Vagina (tissue), 2 donors: ENCODE measurements around the gene CCNB1IP1. TPM values are rescaled to one million over a fixed set of nuclear protein-coding genes. Genes with fewer than 3 reads are reported as not detected.
"Not testable (repeated sequence)": the region's sequence is repeated elsewhere in the genome, so short reads cannot be mapped to it uniquely, and the experiment has no call there.

Experiments used
- DNase-seq, 2 donors: peaks; one replicate each; pipeline ENCODE4 v3.0.0-alpha.2; 2017; ENCODE audit errors: extremely low spot score in 2 of 2
- H3K27ac ChIP-seq: fragments of 200-600 bp; sonication (generic); one replicate; pipeline ENCODE4 v1.5.1; 2019
- H3K27me3 ChIP-seq: fragments of 200-600 bp; sonication (generic); one replicate; pipeline ENCODE4 v1.5.1; 2019
- H3K36me3 ChIP-seq, 2 donors: fragments of 200-600 bp; sonication (generic); one replicate each; pipeline ENCODE4 v1.5.1; 2017 to 2019
- H3K4me1 ChIP-seq: fragments of 200-600 bp; sonication (generic); one replicate; pipeline ENCODE4 v1.5.1; 2019
- H3K4me3 ChIP-seq, 2 donors: fragments of 200-600 bp; sonication (generic); 1 replicate in 1 of 2; 2 replicates in 1 of 2; pipeline ENCODE4 v1.5.1; 2016 to 2019
- H3K9me3 ChIP-seq: fragments of 200-600 bp; sonication (generic); one replicate; pipeline ENCODE4 v1.5.1; 2019
- POLR2A ChIP-seq, 2 donors: fragments of 450-650 bp; IDR thresholded peaks; one replicate each; pipeline ENCODE4 v1.6.1; 2017; ENCODE audit warnings: antibody characterized with exemption in 2 of 2, mild to moderate bottlenecking in 2 of 2, moderate library complexity in 2 of 2
- POLR2AphosphoS5 ChIP-seq, 2 donors: sonication (generic); formaldehyde crosslinking; IDR thresholded peaks; one replicate each; pipeline ENCODE4 v1.9.0; 2017; ENCODE audit warnings: antibody characterized with exemption in 2 of 2, mild to moderate bottlenecking in 2 of 2, low read depth in 1 of 2; ENCODE audit not compliant: insufficient read depth in 1 of 2
- intact Hi-C: fragments of 100-400 bp; cut with DNase I; formaldehyde crosslinking; loops from one replicate; pipeline ENCODE4 v1.15.1; 2023
- small RNA-seq: library from RNA; depleted of rRNA; stranded (forward); fragments of <200 nt; gene quantifications from one replicate; pipeline ENCODE3, GENCODE V24; 2016
- total RNA-seq: library from RNA; depleted of rRNA; stranded (reverse); fragments of >200 nt; gene quantifications from one replicate; pipeline ENCODE4 v1.2.3, GENCODE V29; 2016
- TF ChIP-seq, protein P1 (sequence below), 3 experiments: fragments of 450-650 bp in 2 of 3; fragments of 200-600 bp in 1 of 3; sonication (generic) in 1 of 3; IDR thresholded peaks; one replicate each; pipeline ENCODE4 v1.5.1; 2017 to 2019; ENCODE audit warnings: antibody characterized with exemption in 3 of 3, mild to moderate bottlenecking in 2 of 3, moderate library complexity in 2 of 3

CCNB1IP1 gene
- total RNA-seq, 1 donor from 2014 or later = 38.5 TPM

DNA sequence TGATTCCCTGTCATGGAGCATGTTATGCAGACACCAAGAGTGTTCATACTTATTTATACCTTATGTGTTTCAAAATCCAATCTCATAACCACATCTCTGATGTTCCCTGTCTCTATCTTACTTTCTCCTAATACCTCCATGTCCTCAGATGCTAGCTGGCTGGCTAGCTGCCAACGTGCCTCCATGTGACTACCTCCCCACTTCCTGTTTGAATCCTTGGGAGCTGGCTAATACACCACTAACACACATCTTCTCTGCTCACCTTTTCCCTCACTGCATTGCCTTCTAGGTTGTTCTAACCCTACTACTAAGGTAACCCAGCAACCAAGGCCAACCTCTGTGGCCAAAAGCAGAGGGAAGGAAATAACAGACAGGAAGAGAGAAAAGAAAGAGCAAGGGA lies 54.7 kb downstream of the CCNB1IP1 start:
- Histone ChIP-seq H3K4me3 (no peak overlapping the region), H3K4me1 (no peaks in the 10 kb centered on the region), H3K36me3 (peaks cover 0 to 9% of the 10 kb centered on the region in 2 donors), H3K9me3 (peaks cover 5% of the 10 kb centered on the region), H3K27ac (no peak overlapping the region), H3K27me3 (no peaks in the 10 kb centered on the region)
- TF ChIP-seq POLR2AphosphoS5 (IDR thresholded peaks at IDR 0.05; ENCODE audit: insufficient read depth in 1 of 2, low read depth in 1 of 2) = no peak
- no peak for TF ChIP-seq POLR2A (IDR thresholded peaks at IDR 0.05)
- TF ChIP-seq, protein P1, sequence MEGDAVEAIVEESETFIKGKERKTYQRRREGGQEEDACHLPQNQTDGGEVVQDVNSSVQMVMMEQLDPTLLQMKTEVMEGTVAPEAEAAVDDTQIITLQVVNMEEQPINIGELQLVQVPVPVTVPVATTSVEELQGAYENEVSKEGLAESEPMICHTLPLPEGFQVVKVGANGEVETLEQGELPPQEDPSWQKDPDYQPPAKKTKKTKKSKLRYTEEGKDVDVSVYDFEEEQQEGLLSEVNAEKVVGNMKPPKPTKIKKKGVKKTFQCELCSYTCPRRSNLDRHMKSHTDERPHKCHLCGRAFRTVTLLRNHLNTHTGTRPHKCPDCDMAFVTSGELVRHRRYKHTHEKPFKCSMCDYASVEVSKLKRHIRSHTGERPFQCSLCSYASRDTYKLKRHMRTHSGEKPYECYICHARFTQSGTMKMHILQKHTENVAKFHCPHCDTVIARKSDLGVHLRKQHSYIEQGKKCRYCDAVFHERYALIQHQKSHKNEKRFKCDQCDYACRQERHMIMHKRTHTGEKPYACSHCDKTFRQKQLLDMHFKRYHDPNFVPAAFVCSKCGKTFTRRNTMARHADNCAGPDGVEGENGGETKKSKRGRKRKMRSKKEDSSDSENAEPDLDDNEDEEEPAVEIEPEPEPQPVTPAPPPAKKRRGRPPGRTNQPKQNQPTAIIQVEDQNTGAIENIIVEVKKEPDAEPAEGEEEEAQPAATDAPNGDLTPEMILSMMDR (IDR thresholded peaks at IDR 0.05) = no peak
- intact Hi-C loops = no loop called here
- DNase-seq = no peak

DNA sequence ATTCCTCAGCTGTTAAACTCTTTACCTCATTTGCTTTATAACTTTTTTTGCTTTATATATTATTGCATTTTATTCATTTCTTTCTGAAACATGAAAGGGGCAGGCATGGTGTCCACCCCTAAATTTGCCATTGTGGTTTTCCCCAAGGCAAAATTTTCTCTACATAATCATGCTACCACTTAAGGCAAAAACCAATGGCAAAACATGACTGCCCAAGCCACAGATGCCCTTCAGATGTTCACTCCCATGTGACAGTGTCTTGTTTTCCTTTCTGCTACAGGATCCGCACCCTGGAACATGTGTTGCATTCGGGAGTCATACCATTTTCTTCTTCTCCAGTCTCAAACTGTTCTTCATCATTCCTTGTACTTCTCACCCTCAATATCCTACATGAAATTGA lies 55.7 kb downstream of the CCNB1IP1 start:
- TF ChIP-seq, protein P1 (IDR thresholded peaks at IDR 0.05) = no peak
- TF ChIP-seq POLR2AphosphoS5 (IDR thresholded peaks at IDR 0.05; ENCODE audit: insufficient read depth in 1 of 2, low read depth in 1 of 2) = no peak
- no peak for TF ChIP-seq POLR2A (IDR thresholded peaks at IDR 0.05)
- H3K27ac ChIP-seq = no peak overlapping the region
- intact Hi-C loops = no loop called here
- no peaks in the 10 kb centered on the region for H3K4me1 ChIP-seq
- H3K4me3 ChIP-seq = no peak overlapping the region
- DNase-seq = no peak
- H3K9me3 ChIP-seq = peaks cover 5% of the 10 kb centered on the region
- H3K36me3 ChIP-seq = peaks cover 0 to 9% of the 10 kb centered on the region in 2 donors
- no peaks in the 10 kb centered on the region for H3K27me3 ChIP-seq

DNA sequence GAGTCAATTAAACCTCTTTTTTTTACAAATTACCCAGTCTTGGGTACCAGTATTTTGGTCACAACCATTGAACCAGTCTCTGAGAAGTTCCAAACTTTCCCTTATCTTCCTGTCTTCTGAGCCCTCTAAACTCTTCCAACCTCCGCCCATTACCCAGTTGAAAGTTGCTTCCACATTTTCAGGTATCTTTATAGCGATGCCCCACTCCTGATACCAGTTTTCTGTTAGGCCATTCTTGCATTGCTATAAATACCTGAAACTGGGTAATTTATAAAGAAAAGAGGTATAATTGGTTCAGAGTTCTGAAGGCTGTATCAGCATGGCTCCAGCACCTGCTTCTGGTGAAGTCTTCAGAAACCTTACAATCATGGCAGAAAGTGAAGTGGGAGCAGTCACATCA lies 59.0 kb downstream of the CCNB1IP1 start:
- Histone ChIP-seq H3K27me3 (no peaks in the 10 kb centered on the region), H3K9me3 (peaks cover 5% of the 10 kb centered on the region), H3K4me3 (no peak overlapping the region), H3K27ac (no peak overlapping the region), H3K4me1 (no peaks in the 10 kb centered on the region), H3K36me3 (no peaks in the 10 kb centered on the region)
- DNase-seq = no peak
- no peak for TF ChIP-seq POLR2AphosphoS5 (IDR thresholded peaks at IDR 0.05; ENCODE audit: insufficient read depth in 1 of 2, low read depth in 1 of 2)
- no peak for TF ChIP-seq POLR2A (IDR thresholded peaks at IDR 0.05)
- TF ChIP-seq, protein P1 (IDR thresholded peaks at IDR 0.05) = no peak
- intact Hi-C loops = no loop called here

DNA sequence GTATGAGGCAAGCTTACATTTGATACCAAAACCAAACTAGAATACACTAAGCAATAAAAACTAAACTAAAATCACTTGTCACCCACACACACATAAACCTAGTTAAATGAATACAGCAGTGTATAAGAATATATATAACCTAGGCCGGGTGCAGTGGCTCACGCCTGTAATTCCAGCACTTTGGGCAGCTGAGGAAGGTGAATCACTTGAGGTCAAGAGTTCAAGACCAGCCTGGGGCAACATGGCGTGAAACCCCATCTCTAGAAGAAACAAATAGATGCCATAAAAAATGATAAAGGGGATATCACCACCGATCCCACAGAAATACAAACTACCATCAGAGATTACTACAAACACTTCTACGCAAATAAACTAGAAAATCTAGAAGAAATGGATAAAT lies 68.7 kb downstream of the CCNB1IP1 start:
- H3K36me3 ChIP-seq, H3K27ac ChIP-seq, H3K4me1 ChIP-seq, DNase-seq, H3K27me3 ChIP-seq, H3K9me3 ChIP-seq, H3K4me3 ChIP-seq, intact Hi-C loops: not testable (repeated sequence)

DNA sequence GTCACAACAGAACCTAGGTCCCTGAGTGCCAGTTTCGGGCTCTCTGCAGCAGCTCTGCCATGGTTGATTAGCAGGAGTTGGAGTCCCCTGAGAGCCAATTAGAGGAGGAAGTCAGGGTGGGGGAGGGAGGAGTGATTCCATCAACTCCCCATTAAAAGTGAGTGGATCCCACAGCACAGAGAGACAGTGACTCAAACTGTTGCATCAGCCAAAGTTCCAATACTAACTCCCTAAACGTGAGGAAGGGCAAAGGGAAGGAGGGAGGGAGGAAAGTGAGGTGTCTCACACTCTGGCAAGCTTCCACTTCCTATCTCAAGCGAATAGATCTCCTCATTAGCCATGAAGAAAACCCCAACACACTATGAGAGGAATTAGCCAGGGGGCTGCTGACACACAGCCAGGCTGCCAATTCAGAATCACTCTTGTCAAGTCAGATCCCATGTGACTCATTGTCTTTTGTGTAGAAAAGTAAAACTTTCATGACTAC lies 70.4 kb downstream of the CCNB1IP1 start:
- intact Hi-C loops = no loop called here
- H3K4me1 ChIP-seq = no peaks in the 10 kb centered on the region
- no peaks in the 10 kb centered on the region for H3K9me3 ChIP-seq
- no peaks in the 10 kb centered on the region for H3K27me3 ChIP-seq
- no peak overlapping the region for H3K27ac ChIP-seq
- TF ChIP-seq, protein P1 (IDR thresholded peaks at IDR 0.05) = no peak
- TF ChIP-seq POLR2A (IDR thresholded peaks at IDR 0.05) (no peak), POLR2AphosphoS5 (IDR thresholded peaks at IDR 0.05; ENCODE audit: insufficient read depth in 1 of 2, low read depth in 1 of 2) (no peak)
- no peak for DNase-seq
- H3K4me3 ChIP-seq = no peak overlapping the region
- no peaks in the 10 kb centered on the region for H3K36me3 ChIP-seq

Small RNA genes within 50 kb of the gene (small RNA-seq; reads per million reads assigned to genes)
- not detected for gene SNORA79B
- 418 reads per million, percentile 98 among the genes with 10 or more reads in this experiment for gene SNORD126

Other genes starting within 250 kb of the CCNB1IP1 start
- gene OR4K17, start 222.5 kb downstream of the CCNB1IP1 start, total RNA-seq = not detected
- gene OR4N5, start 194.5 kb downstream of the CCNB1IP1 start, total RNA-seq = not detected
- not detected for gene OR11G2, start 142.4 kb downstream of the CCNB1IP1 start, total RNA-seq
- not detected for gene OR11H6, start 109.6 kb downstream of the CCNB1IP1 start, total RNA-seq
- not detected for gene OR11H7, start 104.3 kb downstream of the CCNB1IP1 start, total RNA-seq
- gene OR11H4, start 94.0 kb downstream of the CCNB1IP1 start, total RNA-seq = not detected
- gene TTC5, start 27.3 kb downstream of the CCNB1IP1 start, total RNA-seq = 10.8 TPM
- gene PARP2, start 10.4 kb upstream of the CCNB1IP1 start, total RNA-seq = 5.9 TPM
- gene TEP1, start 80.2 kb upstream of the CCNB1IP1 start, total RNA-seq = 24.6 TPM
- 1.2 TPM for gene KLHL33, start 102.9 kb upstream of the CCNB1IP1 start, total RNA-seq
- 60.9 TPM for gene OSGEP, start 121.5 kb upstream of the CCNB1IP1 start, total RNA-seq
- 95.5 TPM for gene APEX1, start 121.9 kb upstream of the CCNB1IP1 start, total RNA-seq
- gene PIP4P1, start 128.2 kb upstream of the CCNB1IP1 start, total RNA-seq = 24.1 TPM
- 64.6 TPM for gene PNP, start 136.1 kb upstream of the CCNB1IP1 start, total RNA-seq
- gene RNASE10, start 172.3 kb upstream of the CCNB1IP1 start, total RNA-seq = not detected
- not detected for gene RNASE9, start 227.8 kb upstream of the CCNB1IP1 start, total RNA-seq